NK-92 treated with Interleukin-12 subunit alpha and Interleukin-12 subunit beta, amount 100 ng/mL, for 24 hours (cell line): ENCODE results near the gene RFNG.

Experiments used
- DNase-seq: peaks from one replicate; lab custom pipeline; 2025; lab: John Stamatoyannopoulos, UW

RFNG gene

DNA sequence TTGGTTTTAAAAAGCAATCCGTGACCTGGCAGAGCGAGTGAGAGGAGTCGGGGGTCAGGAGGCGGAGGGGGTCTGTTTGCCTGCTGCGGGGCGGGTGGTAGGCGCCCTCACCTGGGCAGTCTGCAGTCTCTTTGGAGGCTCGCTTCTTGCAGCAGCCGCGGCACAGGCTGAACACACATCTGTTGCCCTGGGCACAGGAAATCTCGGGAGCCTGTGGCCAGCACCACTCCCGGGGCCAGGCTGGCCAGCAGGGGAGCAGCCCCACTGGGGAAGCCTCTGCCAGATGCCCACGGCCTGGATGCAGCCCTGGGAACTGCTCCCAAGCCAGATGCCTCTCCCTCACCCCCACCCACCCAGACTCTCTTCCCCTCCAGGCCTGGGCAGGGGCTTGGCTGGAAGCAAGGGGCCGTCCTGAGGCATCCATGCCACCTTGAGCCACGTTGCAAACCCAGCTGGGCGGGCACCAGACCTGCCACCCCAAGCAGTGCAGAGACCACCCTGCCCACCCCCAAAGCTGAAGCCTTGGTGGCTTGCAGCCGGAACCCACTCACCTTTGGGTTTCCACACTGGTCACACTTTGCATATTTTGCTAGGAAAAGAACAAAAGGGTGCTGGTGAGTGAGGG is 6.7 kb upstream of the RFNG start:
- DNase-seq, result no peak

DNA sequence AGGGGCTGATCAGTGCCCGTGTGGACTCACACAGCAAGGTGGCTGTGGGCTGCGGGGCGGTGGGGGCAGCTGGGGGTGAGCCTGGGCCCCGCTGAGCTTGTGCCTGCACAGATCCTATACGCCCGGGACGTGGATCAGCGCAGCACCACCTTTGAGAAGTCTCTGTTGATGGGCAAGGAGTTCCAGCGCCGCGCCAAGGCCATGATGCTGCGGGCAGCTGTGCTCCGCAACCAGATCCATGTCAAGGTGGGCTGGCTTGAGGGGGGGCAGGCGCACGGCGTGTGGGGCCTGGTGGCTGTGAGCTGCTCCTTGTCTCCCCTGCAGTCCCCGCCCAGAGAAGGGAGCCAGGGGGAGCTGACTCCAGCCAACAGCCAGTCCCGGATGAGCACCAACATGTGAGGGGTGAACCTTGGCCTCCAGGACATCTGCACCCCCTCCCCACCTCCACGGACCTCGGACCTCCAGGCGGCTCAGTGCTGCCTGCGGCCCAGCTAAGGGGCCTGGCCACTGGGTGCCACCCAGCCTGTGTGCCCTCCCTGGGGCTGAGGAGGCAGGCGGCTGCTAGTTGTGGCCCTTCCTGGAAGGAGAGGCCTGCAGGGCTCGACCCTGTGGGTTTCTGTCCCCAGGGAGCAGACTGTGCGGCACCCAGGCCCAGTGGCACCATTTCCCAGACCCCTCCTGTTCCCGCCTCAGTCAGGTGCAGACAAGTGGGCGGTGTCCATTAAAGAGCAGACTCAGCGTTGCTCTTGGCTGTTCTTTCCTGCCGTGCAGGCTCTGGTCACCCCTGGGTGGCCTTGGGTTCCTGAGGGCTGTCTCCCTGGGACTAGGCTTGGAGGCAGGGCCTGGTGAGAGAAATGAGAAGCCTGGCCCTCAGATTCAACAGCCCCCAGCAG is 5.4 kb upstream of the RFNG start:
- no peak for DNase-seq

DNA sequence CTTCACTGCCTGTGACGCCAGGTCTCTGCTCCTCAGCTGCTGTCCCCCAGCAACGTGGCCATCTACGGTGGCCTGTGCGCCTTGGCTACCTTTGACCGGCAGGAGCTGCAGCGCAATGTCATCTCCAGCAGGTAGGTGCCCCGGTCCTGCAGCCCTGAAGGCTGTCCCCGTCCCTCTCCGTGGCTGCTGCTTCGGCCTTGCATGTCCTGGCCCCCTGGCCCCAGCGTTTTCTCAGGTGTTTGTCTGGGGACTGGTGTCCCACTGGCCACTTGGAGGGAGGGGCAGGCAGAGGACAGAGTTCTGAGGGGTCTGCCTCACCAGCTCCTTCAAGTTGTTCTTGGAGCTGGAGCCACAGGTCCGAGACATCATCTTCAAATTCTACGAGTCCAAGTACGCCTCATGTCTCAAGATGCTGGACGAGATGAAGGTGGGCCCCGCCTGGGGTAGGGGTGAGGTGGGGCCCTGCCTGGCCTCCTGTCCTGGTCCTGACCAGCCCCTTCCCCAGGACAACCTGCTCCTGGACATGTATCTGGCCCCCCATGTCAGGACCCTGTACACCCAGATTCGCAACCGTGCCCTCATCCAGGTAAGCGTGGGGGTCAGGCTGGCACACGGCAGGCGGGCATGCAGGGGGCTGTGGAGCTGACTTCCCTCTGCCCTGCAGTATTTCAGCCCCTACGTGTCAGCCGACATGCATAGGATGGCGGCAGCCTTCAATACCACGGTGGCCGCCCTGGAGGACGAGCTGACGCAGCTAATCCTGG is 4.5 kb upstream of the RFNG start:
- DNase-seq, result no peak

DNA sequence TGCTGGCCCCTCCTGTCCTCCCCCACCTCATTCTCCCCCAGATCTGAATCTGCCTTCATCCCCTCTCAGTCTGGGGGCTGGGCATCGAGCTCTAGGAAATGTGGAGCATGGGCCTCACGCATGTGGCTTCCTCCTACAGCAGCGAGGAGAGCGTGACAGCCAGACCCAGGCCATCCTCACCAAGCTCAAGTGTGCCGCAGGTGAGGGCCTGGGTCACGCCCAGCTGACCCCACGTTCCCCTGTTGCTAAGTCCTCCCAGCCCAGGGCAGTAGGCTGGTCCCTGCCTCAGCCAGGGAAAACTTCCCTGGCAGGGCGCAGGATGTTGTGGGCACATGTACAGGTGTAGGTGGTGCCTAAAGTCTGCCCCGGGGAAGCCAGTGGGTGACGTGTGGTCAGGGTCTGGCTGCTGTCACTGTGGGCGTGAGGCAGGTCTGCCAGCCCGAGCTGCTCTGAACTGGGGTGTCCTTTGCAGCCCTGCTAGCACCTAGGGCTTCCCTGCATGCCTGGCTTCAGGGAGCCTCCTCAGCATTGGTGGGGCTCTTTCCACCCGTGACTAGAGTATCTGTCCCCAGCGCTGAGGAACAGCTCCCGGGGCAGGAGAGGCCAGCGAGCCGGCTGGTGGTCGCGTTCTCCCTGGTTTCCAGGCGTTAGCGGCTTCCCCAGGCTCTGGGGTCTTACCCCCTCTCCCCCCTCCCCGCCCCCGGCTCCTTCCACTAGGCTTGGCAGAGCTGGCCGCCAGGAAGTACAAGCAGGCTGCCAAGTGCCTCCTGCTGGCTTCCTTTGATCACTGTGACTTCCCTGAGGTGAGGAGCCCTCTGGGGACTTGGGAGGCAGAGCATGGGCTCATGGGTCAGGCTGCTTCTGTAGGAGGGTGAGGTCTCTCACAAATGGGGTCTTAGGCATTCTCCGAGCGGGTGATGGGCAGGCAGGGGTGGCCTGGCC is 3.7 kb upstream of the RFNG start:
- no peak for DNase-seq

DNA sequence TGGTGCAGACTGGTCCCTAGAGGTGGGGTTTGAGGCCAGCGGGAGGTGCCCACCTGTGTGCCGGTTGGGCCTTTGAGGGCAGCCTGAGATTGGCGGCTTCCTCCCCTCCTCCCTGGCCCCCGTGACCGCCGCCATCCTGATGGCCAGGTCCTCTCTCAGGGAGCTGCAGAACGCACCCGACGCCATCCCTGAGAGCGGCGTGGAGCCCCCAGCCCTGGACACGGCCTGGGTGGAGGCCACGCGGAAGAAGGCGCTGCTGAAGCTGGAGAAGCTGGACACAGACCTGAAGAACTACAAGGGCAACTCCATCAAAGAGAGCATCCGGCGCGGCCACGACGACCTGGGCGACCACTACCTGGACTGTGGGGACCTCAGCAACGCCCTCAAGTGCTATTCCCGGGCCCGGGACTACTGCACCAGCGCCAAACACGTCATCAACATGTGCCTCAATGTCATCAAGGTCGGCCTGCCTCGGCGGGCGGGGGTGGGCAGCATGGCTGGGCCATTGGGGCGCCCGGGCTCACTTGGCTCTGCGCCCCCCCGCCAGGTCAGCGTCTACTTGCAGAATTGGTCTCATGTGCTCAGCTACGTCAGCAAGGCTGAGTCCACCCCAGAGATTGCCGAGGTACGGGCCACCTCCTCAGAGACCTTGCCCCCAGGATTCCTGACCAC is 2.9 kb upstream of the RFNG start:
- DNase-seq, result no peak

DNA sequence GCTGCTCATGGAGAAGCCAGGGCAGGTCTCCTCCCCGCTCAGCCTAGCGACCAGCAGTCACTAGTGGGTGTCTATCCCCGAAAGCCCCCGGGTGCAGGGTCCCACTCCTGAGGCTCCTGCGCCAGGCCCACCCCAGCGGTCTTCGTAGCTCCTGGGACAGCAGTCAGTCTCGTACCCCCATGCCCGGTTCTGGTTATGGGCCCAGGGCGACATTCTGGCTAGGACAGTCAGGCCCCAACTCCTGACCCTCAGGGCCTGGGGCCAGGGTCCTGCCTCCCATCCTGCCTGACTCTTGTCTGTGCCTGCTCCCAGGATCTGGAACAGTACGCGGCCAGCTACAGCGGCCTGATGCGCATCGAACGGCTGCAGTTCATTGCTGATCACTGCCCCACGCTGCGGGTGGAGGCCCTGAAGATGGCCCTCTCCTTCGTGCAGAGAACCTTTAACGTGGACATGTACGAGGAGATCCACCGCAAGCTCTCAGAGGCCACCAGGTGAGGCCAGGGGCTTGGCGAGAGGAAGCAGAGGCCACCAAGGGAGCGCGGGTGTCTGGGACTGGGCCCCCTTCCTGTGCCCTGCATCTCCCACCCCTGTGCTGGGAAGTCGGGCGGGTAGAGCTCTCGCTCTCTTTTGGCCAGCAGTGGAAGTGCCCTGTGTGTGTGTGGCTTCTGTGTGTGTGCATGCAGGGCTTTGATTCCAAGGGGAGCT is 2.1 kb upstream of the RFNG start:
- DNase-seq, result no peak

DNA sequence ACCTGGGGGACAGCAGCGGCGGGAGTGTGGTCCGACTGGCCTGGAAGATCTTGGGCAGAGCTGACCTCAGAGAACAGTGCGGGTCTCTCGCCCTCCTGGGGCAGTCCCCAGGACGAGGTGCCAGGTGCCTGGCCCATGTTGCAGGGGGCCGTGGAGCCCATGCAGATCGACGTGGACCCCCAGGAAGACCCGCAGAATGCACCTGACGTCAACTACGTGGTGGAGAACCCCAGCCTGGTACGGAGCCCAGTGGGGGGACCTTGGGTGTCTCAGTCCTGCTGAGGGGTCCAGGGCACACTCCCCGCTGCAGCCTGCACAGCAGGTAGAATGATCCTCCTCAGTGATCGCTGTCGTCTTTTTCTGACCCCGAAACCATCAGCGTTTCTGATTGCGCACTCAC is 1.5 kb upstream of the RFNG start:
- DNase-seq, result no peak

DNA sequence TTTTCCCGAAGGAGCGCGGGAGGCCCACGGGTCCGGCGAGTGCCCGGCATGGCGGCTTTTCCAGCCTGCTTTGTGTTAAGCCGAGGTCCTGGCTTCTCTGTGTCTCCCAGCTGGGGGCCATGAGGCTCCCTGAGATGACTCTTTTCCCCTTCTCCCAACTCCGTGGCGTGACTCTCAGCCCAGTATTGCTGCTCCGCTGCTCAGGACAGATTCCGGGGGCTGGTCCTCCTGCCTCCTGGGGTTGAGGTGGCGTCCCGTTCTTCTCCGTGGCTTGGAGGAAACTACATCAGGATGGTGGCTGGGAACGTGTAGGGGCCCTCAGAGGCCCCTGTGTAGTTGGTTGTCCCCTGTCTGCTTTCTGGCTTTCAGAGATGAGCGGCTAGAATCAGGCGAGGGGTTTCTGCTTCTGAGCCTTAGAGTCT is 1.0 kb upstream of the RFNG start:
- DNase-seq, result no peak

DNA sequence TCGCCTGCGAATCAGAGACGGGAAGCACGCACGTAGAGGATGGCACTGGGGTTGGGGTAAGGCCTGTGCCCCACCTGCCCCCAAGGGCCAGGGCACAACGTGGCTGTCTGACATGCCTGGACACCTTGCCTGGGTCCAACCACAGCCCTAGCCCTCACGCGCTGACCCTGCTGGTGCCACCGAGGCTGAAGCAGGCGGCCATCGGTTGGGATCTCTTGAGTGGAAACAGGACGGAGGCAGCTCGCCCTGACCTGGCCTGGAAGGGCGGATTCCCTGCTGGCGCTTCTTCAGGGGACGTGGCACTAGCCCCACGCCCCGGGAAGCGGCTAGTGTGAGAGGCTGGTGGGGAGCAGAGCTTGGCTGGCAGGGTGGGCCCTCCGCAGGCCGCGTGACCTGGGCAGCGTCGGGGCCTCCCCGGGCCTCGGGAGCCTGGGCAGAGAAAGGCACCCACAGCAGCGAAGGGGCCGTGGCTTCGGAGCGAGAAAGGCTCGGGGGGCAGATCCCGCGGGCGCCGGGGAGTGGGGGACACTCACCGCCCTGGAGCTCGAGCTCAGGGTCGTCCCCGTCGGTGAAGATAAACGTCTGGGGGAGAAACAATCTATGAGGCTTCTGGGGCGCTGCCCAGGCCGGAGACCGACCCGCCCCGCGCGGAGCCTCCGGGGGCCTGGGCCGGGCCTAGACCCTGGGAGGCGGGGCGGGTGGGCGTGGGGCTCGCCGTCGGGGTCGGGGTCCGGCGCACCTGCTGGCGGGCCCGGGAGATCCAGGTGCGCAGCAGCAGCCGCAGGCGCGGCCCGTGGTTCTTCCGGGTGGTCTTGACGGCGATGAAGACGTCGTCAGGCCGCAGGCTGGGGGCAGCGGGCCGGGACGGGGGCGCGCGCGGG is 610 bp downstream of the RFNG start:
- DNase-seq, result no peak

DNA sequence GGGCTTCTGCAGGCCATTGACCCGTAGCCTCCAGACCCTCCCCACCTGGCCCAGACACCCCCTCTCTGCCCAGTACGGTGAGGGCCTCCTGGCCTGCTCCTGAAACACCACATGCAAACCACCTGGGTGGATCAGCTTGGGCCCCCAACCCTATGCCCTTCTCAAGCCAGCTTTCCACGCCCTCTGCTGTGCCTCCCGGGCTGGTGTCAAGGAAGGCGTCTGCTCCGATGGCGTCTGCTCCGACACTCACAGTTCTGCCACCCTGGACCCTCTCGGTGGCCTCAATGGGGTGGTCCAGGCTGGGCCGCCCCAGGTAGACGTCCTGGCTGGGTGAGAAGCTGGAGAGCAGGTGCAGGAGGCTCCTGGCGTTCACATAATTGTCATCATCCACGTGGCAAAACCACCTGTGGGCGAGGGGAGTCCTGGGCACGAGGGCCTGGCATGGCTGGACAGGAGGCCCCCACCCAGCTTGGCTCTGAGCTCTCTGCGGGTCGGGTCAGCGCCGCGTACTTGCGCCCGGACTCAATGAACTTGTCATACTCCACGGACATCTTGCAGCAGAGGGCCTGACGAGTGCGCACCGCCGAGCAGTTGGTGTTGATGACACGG is 1.4 kb downstream of the RFNG start:
- no peak for DNase-seq

DNA sequence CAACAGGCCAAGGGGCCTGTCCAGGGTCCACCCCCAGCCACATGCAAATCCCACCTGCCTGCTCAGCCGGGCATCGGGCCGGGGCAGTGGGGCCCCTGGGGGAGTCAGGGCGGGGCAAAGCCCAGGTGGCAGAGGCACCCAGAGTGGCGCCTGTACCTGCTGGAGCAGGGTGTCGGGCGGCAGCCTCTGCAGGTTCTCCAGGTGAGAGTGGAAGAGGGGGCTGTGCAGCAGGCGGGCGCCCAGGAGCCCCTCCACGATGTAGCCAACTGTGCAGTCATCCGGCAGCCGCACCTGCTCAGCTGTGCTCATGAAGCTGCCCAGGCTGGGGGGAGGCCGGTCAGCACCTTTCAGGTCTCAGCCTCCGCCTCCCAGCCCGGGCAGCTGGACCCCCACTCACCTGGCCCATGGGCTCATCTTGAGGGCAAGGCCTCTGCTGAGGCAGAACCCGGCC is 2.1 kb downstream of the RFNG start:
- DNase-seq, result no peak

DNA sequence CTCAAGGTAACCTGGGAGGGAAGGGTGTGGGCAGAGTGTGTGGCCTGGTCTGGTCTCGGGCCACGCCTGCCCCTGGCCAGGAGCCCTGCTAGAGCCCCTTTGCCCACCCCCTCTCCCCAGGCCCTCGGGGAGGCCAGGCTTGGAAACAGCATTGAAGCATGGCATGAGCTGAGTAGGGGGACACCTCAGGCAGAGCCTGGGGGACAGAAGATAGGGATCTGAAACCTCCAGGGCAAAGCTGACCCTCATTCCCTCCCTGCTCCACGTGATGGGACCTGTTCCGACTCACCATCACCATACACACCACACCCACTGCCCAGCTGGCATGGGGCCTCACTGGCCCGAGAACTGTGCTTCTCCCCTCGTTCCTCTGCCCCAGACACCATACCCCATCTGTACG is 2.5 kb downstream of the RFNG start:
- DNase-seq, result no peak

DNA sequence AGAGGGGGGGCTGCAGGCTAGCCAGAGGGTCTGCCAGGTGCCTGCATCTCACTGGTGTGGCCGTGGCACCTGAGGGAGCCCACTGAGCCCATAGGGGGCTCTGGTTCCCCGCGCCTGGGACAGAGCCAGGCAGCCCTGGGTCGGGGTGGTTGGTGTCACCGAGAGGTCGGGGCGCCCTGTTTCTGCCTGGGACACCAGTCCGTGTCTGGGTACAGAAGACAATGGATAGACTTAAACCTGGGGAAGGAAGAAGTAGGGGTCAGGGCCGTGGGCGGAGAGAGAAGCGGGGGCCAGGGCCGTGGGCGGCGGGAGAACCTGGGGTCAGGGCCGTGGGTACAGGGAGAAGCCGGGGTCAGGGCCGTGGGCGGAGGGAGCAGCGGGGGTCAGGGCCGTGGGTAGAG is 3.0 kb downstream of the RFNG start:
- no peak for DNase-seq

DNA sequence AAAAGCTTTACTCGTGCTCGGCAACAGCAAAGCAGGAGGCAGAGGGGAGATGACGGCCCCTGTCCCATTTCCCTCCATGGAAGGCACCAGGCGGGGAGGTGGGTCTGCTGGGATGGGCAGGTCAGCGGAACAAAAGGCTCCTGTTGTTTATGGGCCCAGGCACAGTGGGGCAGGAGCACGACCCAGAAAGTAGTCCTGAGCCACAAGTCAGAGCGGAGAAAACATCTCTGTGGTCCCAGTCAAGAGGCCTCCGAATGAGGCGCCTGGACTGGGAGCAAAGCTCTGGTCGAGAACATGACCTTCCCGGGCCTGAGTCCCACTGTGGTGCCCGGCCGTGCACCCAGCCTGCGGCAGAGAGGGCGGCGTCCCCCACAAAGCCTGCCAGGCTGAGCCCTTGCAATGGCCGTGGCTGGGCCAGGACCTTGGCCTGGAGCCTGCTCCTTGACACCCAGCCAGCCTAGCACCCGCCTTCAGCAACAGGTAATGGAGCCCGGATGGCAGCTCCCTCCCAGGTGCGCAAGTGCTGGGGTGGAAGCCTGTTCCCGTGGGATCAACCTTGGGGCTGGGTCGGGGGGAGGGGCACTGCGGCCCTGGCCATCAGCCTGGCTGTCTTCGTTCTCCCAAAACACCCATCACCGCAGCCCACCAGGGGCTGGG is 3.6 kb downstream of the RFNG start:
- no peak for DNase-seq

DNA sequence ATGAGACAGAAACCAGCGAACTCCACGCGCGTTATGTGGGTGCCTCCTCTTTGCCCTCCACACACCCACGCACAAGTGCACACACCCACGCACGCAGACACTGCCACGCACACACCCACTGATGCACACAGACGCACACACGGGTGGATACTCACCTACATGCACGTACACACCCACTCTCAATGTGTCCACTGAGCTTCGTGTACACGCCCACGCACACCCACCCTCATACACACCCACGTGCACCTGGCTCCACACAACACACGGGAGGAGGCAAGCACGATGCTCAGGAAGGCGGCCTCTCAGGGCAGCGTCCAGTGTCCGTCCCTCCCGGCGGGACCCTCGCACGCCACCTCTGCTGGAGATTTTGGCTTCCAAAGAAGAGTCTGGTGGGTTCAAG is 4.2 kb downstream of the RFNG start:
- DNase-seq, result no peak

DNA sequence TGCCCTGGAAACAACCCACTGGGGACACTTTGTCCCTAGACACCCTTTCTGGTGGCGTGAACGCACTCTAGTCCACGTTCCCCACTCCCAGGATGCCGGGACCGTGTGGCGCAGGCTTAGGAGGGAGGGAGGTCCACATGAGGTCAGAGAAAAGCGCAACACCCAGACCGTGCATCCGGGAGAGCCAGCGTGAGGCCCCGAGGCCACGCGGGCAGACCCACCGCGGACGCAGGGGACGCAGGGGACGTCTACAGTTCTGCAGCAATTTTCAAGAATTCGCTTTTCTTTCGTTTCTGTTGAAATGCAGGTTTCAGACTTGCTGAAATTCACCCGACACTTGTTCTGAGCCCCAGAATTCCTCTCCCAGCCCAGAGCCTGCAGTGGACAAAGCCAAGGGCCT is 4.7 kb downstream of the RFNG start:
- DNase-seq, result no peak

DNA sequence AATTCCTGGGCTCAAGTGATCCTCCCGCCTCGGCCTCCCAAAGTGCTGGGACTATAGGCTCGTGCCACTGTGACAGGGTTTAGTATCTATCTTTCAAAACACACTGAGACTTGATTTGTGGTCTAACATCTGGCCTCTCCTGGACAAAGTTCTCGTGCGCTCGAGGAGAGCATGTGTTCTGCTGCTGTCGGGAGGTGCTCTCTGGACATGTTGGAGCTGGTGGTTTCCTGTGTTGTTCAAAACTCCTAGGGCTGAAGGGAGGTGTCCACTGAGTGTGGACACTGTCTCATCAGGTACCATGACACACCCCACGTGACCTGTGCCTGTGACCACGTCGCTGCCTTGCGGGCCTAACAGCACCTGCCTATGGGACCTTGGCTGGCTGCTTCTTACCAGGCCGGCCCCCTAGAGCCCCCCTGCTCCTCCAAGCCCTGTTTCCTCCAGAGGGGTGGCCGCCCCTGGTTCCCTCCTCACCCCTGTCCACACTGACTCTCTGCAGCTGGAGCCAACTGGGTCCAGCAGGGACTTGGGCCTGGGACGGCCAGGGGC is 5.6 kb downstream of the RFNG start:
- DNase-seq, result no peak

DNA sequence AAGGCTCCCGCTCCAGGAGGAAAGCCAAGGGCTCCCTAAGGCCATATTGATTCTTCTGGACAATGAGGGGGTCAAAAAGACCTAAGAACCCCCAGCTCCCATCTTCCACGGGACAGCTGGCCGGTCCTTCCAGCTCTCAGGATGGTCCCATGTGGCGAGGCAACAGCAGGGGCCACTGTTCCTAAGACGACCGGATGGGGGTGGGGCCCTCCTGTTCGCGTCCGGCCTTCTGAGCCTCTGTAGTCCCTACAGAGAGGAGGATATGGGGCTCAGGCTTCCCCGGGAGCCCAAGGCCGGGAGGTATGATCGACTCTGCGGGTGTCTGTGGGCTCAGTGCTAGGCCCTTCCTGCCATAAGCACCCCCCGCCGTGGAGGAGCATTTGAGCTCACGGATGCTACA is 8.1 kb downstream of the RFNG start:
- no peak for DNase-seq
